Panc1 (cell line): Measurements from ENCODE around the gene ARHGAP44. TPM values are rescaled to one million over a fixed set of nuclear protein-coding genes. Genes with fewer than 3 reads are reported as not detected.

Source experiments
- ATAC-seq: fragments of 200-7000 bp; cut with Tn5 transposase; 2 replicates; pipeline ENCODE4 v1.9.1; 2020; ENCODE audit warnings: mild to moderate bottlenecking, moderate library complexity
- BruUV-seq: library from RNA; stranded (reverse); fragments of 400-500 nt; replicated peaks from 2 replicates; lab custom pipeline; 2021; lab: Mats Ljungman, UMichigan
- CTCF ChIA-PET: fragments of 300-600 bp; sonication (Branson Sonifier 250); formaldehyde crosslinking; loops from one replicate; lab custom pipeline; 2022; ENCODE audit warnings: antibody characterized with exemption; lab: Charles Lee
- POLR2A ChIA-PET: fragments of 300-600 bp; sonication (Branson Sonifier 250); formaldehyde crosslinking; loops from one replicate; lab custom pipeline; 2022; ENCODE audit warnings: antibody characterized with exemption; lab: Charles Lee
- DNase-seq: peaks from one replicate; pipeline ENCODE4 v3.0.0-alpha.2; 2010; ENCODE audit warnings: low read depth, low spot score
- H3K27ac ChIP-seq: 2 replicates; pipeline ENCODE4 v1.5.1; 2011; ENCODE audit warnings: mild to moderate bottlenecking, low read length, inconsistent platforms
- H3K27me3 ChIP-seq: fragments of 200-500 bp; sonication (Bioruptor generic); 2 replicates; pipeline ENCODE4 v1.6.0; 2014; ENCODE audit warnings: low read length, inconsistent platforms; ENCODE audit not compliant: control insufficient read depth, insufficient read depth
- H3K36me3 ChIP-seq: fragments of 200-500 bp; sonication (Bioruptor generic); 2 replicates; pipeline ENCODE4 v1.5.1; 2014; ENCODE audit warnings: inconsistent platforms, mild to moderate bottlenecking, low read length, moderate library complexity; ENCODE audit not compliant: control insufficient read depth, insufficient read depth
- H3K4me1 ChIP-seq: 2 replicates; pipeline ENCODE4 v1.5.1; 2011; ENCODE audit warnings: inconsistent platforms, mild to moderate bottlenecking, low read length, moderate library complexity; ENCODE audit not compliant: control insufficient read depth, insufficient read depth
- H3K4me3 ChIP-seq, 2 experiments: 2 replicates each; pipeline ENCODE4 v1.5.1; 2011 to 2012; ENCODE audit warnings: low read depth in 2 of 2, low read length in 2 of 2, mild to moderate bottlenecking in 2 of 2, inconsistent platforms in 1 of 2, moderate library complexity in 1 of 2
- H3K9me3 ChIP-seq: fragments of 200-500 bp; sonication (Bioruptor generic); 2 replicates; pipeline ENCODE4 v1.5.1; 2014; ENCODE audit warnings: low read depth, mild to moderate bottlenecking, inconsistent platforms, low read length, moderate library complexity; ENCODE audit not compliant: control insufficient read depth, insufficient read depth
- CTCF ChIP-seq: fragments of 450-650 bp; IDR thresholded peaks from 2 replicates; pipeline ENCODE4 v1.5.1; 2017; ENCODE audit warnings: mild to moderate bottlenecking
- POLR2AphosphoS5 ChIP-seq: IDR thresholded peaks from 2 replicates; pipeline ENCODE4 v1.6.1; 2012; ENCODE audit warnings: mild to moderate bottlenecking, low read depth, low read length, moderate library complexity
- REST ChIP-seq, 2 experiments: IDR thresholded peaks; 2 replicates each; pipeline ENCODE4 v1.6.1; 2011 to 2012; ENCODE audit warnings: low read depth in 2 of 2, control low read depth in 1 of 2, low read length in 1 of 2, mild to moderate bottlenecking in 1 of 2, moderate library complexity in 1 of 2; ENCODE audit not compliant: insufficient read depth in 1 of 2
- SIN3A ChIP-seq: IDR thresholded peaks from 2 replicates; pipeline ENCODE4 v1.6.1; 2012; ENCODE audit warnings: low read depth, mild to moderate bottlenecking, low read length, moderate library complexity, borderline replicate concordance; ENCODE audit not compliant: insufficient read depth
- TCF7L2 ChIP-seq: IDR thresholded peaks from 2 replicates; pipeline ENCODE4 v1.6.1; 2011; ENCODE audit warnings: mild to moderate bottlenecking, low read depth, low read length, inconsistent platforms
- in situ Hi-C: cut with HindIII; loops from 2 replicates; pipeline ENCODE4 v1.10.0; 2016; ENCODE audit warnings: low sequenced_read_pairs, low pct_unique_long_range_greater_than_20kb
- intact Hi-C: fragments of 100-400 bp; cut with micrococcal nuclease; formaldehyde crosslinking; loops from one replicate; pipeline ENCODE4 v1.10.0; 2022; ENCODE audit not compliant: unreplicated experiment
- total RNA-seq: library from RNA; stranded (reverse); gene quantifications from one replicate; pipeline ENCODE4 v1.2.1, GENCODE V29; 2021; ENCODE audit not compliant: unreplicated experiment

The ARHGAP44 gene
- total RNA-seq, 1 experiment from 2014 or later, result 0.80 TPM

GRCh38 chr17:12850996-12851395 lies 61.7 kb downstream of the ARHGAP44 start:
- ChIA-PET POLR2A (no interaction called here), CTCF (no interaction called here)
- TF ChIP-seq CTCF (no peak), REST (IDR thresholded peaks at IDR 0.05; ENCODE audit: insufficient read depth in 1 of 2, low read depth in 2 of 2, low read length in 1 of 2) (no peak), SIN3A (no peak), POLR2AphosphoS5 (no peak), TCF7L2 (no peak)
- ATAC-seq, result no peak
- in situ Hi-C loops (no loop called here), intact Hi-C loops (no loop called here)
- H3K27ac ChIP-seq, result no peak overlapping the region
- H3K4me3 ChIP-seq, result no peak overlapping the region
- no peaks in the 10 kb centered on the region for H3K27me3 ChIP-seq
- H3K9me3 ChIP-seq, result no peaks in the 10 kb centered on the region
- H3K36me3 ChIP-seq, result no peaks in the 10 kb centered on the region
- no peaks in the 10 kb centered on the region for H3K4me1 ChIP-seq
- no TSS peak for BruUV-seq
- DNase-seq, result no peak

- Histone ChIP-seq H3K36me3 (no peaks in the 10 kb centered on the region), H3K4me1 (no peaks in the 10 kb centered on the region), H3K27me3 (no peaks in the 10 kb centered on the region), H3K4me3 (no peak overlapping the region), H3K27ac (no peak overlapping the region), H3K9me3 (no peaks in the 10 kb centered on the region)
- in situ Hi-C loops, result no loop called here
- DNase-seq, result no peak
- ATAC-seq, result no peak
- POLR2A ChIA-PET, result no interaction called here
- no peak for TF ChIP-seq REST (IDR thresholded peaks at IDR 0.05; ENCODE audit: insufficient read depth in 1 of 2, low read depth in 2 of 2, low read length in 1 of 2)
- no peak for TF ChIP-seq CTCF
- no peak for TF ChIP-seq POLR2AphosphoS5
- no peak for TF ChIP-seq TCF7L2
- no peak for TF ChIP-seq SIN3A
- intact Hi-C loops, result no loop called here
- CTCF ChIA-PET, result no interaction called here
- no TSS peak for BruUV-seq
Observed at GRCh38 chr17:12851901-12852435, 62.7 kb downstream of the ARHGAP44 start.
